Activated CD4-positive, alpha-beta T cell treated with anti-CD3 and anti-CD28 coated beads, Interleukin-2, amount 50 U/mL, for 4 hours (primary cell): ENCODE results near the gene ZNF444.
"Not testable (repeated sequence)": the region's sequence is repeated elsewhere in the genome, so short reads cannot be mapped to it uniquely, and the experiment has no call there.

Experiments
- DNase-seq, 2 experiments: peaks; one replicate each; pipeline ENCODE4 v3.0.0-alpha.2; 2020

ZNF444 gene

DNA sequence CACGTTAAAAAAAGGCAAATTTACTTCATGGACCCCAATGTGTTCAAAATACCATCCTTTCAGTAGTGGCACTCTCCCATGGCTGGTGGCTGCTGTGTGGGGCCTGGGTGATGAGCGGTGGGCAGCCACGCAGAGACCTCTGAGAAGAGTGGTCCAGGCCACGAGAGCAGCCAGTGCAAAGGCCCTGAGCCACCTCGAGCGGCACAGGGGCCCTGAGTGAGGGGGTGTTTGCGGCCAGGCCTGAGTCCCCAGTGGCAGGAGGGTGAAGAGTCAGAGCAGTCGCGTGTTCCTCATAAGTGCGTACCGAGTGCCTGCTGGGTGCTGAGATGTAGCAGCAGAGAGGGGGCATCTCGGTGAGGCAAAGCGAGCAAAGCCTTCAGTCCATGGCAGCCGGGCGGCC, 7.0 kb downstream of the ZNF444 start:
- DNase-seq = no peak

DNA sequence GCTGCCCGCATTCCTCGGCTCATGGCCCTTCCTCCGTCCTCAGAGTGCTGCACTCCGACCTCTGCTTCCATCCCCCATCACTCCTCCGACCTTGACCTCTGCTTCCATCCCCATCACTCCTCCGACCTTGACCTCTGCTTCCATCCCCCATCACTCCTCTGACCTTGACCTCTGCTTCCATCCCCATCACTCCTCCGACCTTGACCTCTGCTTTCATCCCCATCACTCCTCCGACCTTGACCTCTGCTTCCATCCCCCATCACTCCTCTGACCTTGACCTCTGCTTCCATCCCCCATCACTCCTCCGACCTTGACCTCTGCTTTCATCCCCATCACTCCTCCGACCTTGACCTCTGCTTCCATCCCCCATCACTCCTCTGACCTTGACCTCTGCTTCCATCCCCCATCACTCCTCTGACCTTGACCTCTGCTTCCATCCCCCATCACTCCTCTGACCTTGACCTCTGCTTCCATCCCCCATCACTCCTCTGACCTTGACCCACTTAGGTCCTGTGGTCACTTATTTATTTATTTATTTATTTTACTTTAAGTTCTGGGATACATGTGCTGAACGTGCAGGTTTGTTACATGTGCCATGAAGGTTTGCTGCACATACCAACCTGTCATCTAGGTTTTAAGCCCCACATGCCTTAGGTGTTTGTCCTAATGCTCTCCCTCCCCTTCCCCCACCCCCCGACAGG, 8.0 kb downstream of the ZNF444 start:
- DNase-seq = not testable (repeated sequence)

- no peak for DNase-seq
These were observed 8.6 kb downstream of the ZNF444 start for GRCh38 chr19:56149656-56150038.

- no peak for DNase-seq
These were observed 9.3 kb downstream of the ZNF444 start for GRCh38 chr19:56150358-56150757.

GRCh38 chr19:56152644-56153043, 11.6 kb downstream of the ZNF444 start:
- no peak for DNase-seq

DNA sequence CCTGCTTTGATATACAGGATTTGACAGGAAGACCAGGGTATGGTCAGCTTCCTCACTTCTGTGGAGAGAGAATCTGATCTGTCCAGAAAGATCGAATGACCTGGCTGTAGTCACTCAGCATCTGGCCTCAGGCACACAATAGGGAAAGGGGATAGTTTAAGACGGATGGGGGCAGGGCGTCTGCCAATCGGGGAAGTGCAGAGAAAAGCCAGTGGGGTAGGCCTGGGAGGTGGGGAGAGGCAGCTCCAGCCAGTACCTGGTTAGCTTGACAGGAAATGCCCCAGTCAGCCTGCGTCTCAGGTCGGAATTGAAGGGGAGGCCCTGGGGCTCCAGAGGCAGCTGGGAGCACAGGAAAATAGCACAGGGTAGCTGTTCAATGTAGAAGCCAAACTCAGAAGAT, 12.4 kb downstream of the ZNF444 start:
- no peak for DNase-seq

DNA sequence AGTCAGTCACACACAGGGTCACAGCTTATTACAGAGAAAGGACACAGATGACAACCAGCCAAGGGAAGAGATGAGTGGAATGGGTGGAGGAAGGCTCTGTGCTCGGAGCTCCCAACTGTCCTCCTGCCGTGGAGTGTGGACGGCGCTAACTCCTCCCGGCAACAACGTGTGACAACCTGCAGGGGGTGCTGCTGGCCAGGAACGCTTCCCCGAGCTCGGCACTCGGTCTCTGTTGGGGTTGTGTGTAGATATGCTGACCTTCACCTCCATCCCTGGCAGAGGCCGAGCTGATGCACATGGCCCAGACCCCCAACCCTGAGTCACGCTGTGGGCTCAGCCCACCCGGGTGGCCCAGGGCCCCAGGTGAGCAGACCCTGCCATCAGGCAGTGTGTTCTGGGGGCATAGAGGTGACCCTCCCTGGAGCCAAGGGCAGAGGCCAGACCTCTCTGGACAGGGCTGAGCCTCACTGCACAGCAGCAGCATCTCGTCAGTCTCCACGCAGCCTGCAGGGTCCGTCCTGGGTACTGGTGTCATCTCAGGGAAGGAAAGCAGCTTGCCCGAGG, 14.1 kb downstream of the ZNF444 start:
- DNase-seq = no peak

DNA sequence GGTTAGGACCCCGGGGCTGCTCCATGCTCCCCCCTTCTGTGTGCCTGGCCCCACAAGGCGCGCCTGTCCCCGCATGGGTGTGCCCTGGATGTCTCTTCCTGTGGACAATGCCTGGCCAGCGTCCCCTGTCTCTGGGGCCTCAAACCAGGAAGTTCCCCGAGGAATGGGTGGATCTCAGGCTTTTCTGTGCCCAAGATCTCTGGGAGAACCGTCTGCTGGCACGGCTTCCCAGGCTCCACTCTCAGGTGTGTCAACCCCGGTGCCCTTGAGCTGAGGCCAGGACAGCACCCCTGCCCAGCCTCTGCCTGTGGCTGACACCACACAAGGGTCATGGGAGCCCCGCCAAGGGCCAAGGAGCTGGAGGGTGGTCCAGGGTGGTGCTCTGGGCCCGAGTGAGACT, 15.7 kb downstream of the ZNF444 start:
- DNase-seq = no peak

- DNase-seq = no peak
These were observed 17.2 kb downstream of the ZNF444 start for GRCh38 chr19:56158170-56158757.

- no peak for DNase-seq
These were observed 18.0 kb downstream of the ZNF444 start for GRCh38 chr19:56159009-56159559.

DNA sequence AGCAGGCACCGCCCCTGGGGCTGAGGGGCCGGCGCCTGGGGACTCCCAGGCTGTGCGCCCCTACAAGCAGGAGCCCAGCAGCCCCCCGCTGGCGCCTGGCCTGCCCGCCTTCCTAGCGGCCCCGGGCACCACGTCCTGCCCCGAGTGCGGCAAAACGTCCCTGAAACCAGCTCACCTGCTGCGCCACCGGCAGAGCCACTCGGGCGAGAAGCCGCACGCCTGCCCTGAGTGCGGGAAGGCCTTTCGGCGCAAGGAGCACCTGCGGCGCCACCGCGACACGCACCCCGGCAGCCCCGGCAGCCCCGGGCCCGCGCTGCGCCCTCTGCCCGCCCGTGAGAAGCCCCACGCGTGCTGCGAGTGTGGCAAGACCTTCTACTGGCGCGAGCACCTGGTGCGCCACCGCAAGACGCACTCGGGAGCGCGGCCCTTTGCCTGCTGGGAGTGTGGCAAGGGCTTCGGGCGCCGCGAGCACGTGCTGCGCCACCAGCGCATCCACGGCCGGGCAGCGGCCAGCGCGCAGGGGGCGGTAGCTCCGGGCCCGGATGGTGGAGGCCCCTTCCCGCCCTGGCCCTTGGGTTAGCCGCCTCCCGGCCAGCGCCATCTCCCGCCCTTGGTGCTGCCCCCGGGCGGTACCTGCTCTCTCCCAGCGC, 18.7 kb downstream of the ZNF444 start:
- DNase-seq = no peak

- DNase-seq = no peak
These were observed 20.4 kb downstream of the ZNF444 start for GRCh38 chr19:56161534-56161933.

DNA sequence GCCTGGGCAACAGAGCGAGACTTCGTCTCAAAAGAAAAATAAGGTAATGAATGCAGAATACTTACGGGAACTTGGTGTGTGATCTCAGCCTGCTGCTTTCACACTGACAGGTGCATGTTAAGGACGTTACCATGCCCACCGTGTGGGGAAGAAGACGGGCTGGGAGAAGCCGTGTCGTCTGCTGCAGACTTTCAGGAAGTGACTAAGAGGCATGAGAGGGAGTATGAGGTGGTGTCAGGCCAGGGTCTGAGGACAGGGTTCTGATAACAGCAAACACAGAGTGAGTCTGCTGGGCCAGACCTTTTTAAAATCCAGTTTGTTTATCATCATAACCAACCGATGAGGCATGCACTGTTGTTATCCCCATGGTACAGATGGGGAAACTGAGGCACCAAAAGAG, 21.2 kb downstream of the ZNF444 start:
- no peak for DNase-seq

GRCh38 chr19:56163097-56163496, 22.0 kb downstream of the ZNF444 start:
- DNase-seq = no peak

DNA sequence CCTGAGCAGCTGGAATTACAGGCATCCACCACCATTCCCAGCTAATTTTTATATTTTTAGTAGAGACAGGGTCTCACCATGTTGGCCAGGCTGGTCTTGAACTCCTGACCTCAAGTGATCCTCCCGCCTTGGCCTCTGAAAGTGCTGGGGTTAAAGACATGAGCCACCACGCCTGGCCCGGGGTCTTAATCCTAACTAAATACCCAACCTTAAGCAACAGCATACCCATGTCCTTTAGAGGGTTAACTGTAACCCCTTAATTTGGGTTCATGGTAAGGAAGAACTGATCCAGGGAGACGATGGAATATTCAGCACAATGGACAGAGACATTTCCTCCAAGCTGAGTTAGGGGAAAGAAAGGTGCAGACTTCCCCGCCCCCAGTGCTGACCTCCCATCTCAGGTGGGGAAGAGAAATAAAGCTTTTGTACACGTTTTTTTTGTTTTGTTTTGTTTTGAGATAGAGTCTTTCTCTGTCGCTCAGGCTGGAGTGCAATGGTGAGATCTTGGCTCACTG, 26.0 kb downstream of the ZNF444 start:
- no peak for DNase-seq

- DNase-seq = no peak
These were observed 29.2 kb downstream of the ZNF444 start for GRCh38 chr19:56170261-56170660.

- DNase-seq = no peak
These were observed 33.0 kb downstream of the ZNF444 start for GRCh38 chr19:56174086-56174485.

- no peak for DNase-seq
These were observed 33.5 kb downstream of the ZNF444 start for GRCh38 chr19:56174550-56174949.

GRCh38 chr19:56175861-56176307, 34.8 kb downstream of the ZNF444 start, which contains the start of gene GALP:
Gene GALP, plus strand, starts transcription at chr19:56176008. Its CDS starts 1,101 bp downstream, at chr19:56177109.
- not testable (repeated sequence) for DNase-seq

DNA sequence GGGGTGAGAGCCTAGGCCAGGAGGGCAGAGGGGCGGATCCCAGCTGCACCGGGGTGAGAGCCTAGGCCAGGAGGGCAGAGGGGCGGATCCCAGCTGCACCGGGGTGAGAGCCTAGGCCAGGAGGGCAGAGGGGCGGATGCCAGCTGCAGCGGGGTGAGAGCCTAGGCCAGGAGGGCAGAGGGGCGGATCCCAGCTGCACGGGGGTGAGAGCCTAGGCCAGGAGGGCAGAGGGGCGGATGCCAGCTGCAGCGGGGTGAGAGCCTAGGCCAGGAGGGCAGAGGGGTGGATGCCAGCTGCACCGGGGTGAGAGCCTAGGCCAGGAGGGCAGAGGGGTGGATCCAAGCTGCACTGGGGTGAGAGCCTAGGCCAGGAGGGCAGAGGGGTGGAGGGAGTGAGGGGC, 35.2 kb downstream of the ZNF444 start:
- not testable (repeated sequence) for DNase-seq

DNA sequence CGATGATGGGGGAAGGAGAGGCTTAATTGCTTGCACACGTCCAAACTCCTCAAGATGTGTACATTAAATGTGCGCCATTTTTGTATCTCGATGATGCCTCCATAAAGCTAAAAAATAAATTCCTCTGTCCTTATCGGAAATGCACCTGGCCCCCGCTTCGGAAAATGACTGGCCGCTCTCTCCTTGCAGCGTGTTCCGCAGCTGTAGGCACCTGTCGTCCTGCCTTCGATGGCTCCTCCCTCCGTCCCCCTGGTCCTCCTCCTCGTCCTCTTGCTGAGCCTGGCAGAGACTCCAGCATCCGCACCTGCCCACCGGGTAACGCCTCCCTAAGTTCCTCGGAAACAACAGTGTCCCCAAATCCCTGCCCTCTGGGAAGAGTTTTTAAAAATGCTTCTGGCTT, 35.8 kb downstream of the ZNF444 start:
- no peak for DNase-seq

DNA sequence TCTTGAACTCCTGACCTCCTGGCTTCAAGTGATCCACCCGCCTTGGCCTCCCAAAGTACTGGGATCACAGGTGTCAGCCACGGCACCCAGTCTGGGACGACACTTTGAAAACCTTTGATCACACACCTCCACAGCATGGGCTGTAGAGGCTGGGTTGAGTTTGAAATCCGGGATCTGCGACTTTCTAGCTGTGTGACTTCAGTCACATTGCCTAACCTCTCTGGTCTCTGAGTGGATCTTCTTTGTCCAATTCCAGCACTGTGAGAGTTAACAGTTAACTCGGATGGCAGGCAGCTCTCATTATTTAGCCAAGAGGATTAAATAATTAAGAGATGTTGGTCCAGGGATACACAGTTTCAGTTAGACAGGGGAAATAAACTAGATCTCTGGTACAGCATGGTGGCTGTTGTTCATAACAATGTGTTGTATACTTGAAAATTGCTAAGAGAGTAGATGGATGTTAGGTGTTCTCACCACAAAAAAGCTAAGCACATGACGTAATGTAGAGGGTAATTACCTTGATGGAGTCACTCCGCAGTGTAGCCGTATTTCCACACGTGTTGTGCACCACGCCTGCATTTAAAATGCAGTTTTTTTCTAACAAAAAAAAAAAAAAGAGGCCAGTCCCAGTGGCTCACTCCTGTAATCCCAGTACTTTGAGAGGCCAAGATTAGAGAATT, 36.6 kb downstream of the ZNF444 start:
- DNase-seq = no peak

GRCh38 chr19:56189785-56190184, 48.7 kb downstream of the ZNF444 start:
- no peak for DNase-seq
